ENCODE measurements around the gene NR2E1. TPM values are rescaled to one million over a fixed set of nuclear protein-coding genes. Genes with fewer than 3 reads are reported as not detected.

Gene NR2E1
- total RNA-seq, 8 experiments from 2014 or later, result 0.45 to 4.6 (median 0.87) TPM; not detected in 1

- no peak overlapping the region for H3K4me3 ChIP-seq
- 67 to 100% (median 94%) methylated on average over 1 to 4 of the region's 4 CpGs; no CpG with 5 or more reads in 4 of the 10 experiments for WGBS, 10 experiments
- H3K27ac ChIP-seq, result no peak overlapping the region
- H3K4me1 ChIP-seq (replicated peaks in 1 of 2), result peaks cover 0 to 4% of the 10 kb centered on the region in 2 donors
- ATAC-seq (replicated peaks in 6 of 8), result no peak
- in situ Hi-C loops (cut with MboI; ENCODE audit: low pct_unique_long_range_greater_than_20kb in 2 of 9, low sequenced_read_pairs in 9 of 9, unreplicated experiment in 9 of 9), result no loop called here
These were observed 41.2 kb downstream of the NR2E1 start for GRCh38 chr6:108207013-108207412.

GRCh38 chr6:108209738-108210137, 43.9 kb downstream of the NR2E1 start:
- in situ Hi-C loops (cut with MboI; ENCODE audit: low pct_unique_long_range_greater_than_20kb in 2 of 9, low sequenced_read_pairs in 9 of 9, unreplicated experiment in 9 of 9), result no loop called here
- 50 to 100% (median 98%) methylated on average over 1 to 5 of the region's 5 CpGs; no CpG with 5 or more reads in 1 of the 10 experiments for WGBS, 10 experiments
- H3K4me1 ChIP-seq (replicated peaks in 1 of 2), result no peaks in the 10 kb centered on the region
- no peak for ATAC-seq (replicated peaks in 6 of 8)
- no peak overlapping the region for H3K4me3 ChIP-seq
- H3K27ac ChIP-seq, result no peak overlapping the region

- no peaks in the 10 kb centered on the region for H3K4me1 ChIP-seq (replicated peaks in 1 of 2)
- no peak overlapping the region for H3K27ac ChIP-seq
- no peak overlapping the region for H3K4me3 ChIP-seq
- WGBS, 10 experiments, result 80 to 100% (median 90%) methylated on average over 1 to 2 of the region's 2 CpGs; no CpG with 5 or more reads in 3 of the 10 experiments
- ATAC-seq (replicated peaks in 6 of 8), result no peak
- in situ Hi-C loops (cut with MboI; ENCODE audit: low pct_unique_long_range_greater_than_20kb in 2 of 9, low sequenced_read_pairs in 9 of 9, unreplicated experiment in 9 of 9), result no loop called here
These were observed 44.7 kb downstream of the NR2E1 start for GRCh38 chr6:108210556-108210955.

GRCh38 chr6:108211671-108212070, 45.8 kb downstream of the NR2E1 start:
- ATAC-seq (replicated peaks in 6 of 8), result no peak

GRCh38 chr6:108222064-108222463, 56.2 kb downstream of the NR2E1 start:
- Histone ChIP-seq H3K4me1 (replicated peaks in 1 of 2) (no peaks in the 10 kb centered on the region), H3K27ac (no peak overlapping the region), H3K4me3 (no peak overlapping the region)
- in situ Hi-C loops (cut with MboI; ENCODE audit: low pct_unique_long_range_greater_than_20kb in 2 of 9, low sequenced_read_pairs in 9 of 9, unreplicated experiment in 9 of 9), result no loop called here
- 33 to 100% (median 100%) methylated on average over 1 to 2 of the region's 2 CpGs; no CpG with 5 or more reads in 4 of the 10 experiments for WGBS, 10 experiments
- no peak for ATAC-seq (replicated peaks in 6 of 8)

More at GRCh38 chr6:108211671-108212070, 45.8 kb downstream of the NR2E1 start:
- in situ Hi-C loops (cut with MboI; ENCODE audit: low pct_unique_long_range_greater_than_20kb in 2 of 9, low sequenced_read_pairs in 9 of 9, unreplicated experiment in 9 of 9), result no loop called here
- 90 to 100% (median 91%) methylated on average over 1 to 2 of the region's 2 CpGs; no CpG with 5 or more reads in 4 of the 10 experiments for WGBS, 10 experiments
- H3K4me1 ChIP-seq (replicated peaks in 1 of 2), result no peaks in the 10 kb centered on the region
- H3K27ac ChIP-seq, result no peak overlapping the region
- no peak overlapping the region for H3K4me3 ChIP-seq

GRCh38 chr6:108222504-108222903, 56.7 kb downstream of the NR2E1 start:
- no peak for ATAC-seq (replicated peaks in 6 of 8)
- in situ Hi-C loops (cut with MboI; ENCODE audit: low pct_unique_long_range_greater_than_20kb in 2 of 9, low sequenced_read_pairs in 9 of 9, unreplicated experiment in 9 of 9), result no loop called here
- Histone ChIP-seq H3K4me3 (no peak overlapping the region), H3K4me1 (replicated peaks in 1 of 2) (no peaks in the 10 kb centered on the region), H3K27ac (no peak overlapping the region)
- WGBS, 10 experiments, result 33 to 100% (median 80%) methylated on average over 1 of the region's 1 CpG; no CpG with 5 or more reads in 1 of the 10 experiments

- WGBS, 10 experiments, result 47 to 100% (median 89%) methylated on average over 1 to 3 of the region's 3 CpGs
- ATAC-seq (replicated peaks in 6 of 8), result no peak
- H3K4me3 ChIP-seq, result no peak overlapping the region
- in situ Hi-C loops (cut with MboI; ENCODE audit: low pct_unique_long_range_greater_than_20kb in 2 of 9, low sequenced_read_pairs in 9 of 9, unreplicated experiment in 9 of 9), result no loop called here
- no peak overlapping the region for H3K27ac ChIP-seq
- no peaks in the 10 kb centered on the region for H3K4me1 ChIP-seq (replicated peaks in 1 of 2)
These were observed 61.5 kb downstream of the NR2E1 start for GRCh38 chr6:108227290-108227689.

GRCh38 chr6:108228416-108228815, 62.6 kb downstream of the NR2E1 start:
- in situ Hi-C loops (cut with MboI; ENCODE audit: low pct_unique_long_range_greater_than_20kb in 2 of 9, low sequenced_read_pairs in 9 of 9, unreplicated experiment in 9 of 9), result no loop called here
- Histone ChIP-seq H3K4me3 (no peak overlapping the region), H3K4me1 (replicated peaks in 1 of 2) (no peaks in the 10 kb centered on the region), H3K27ac (no peak overlapping the region)
- no peak for ATAC-seq (replicated peaks in 6 of 8)
- 77 to 100% (median 98%) methylated on average over 1 to 5 of the region's 8 CpGs; no CpG with 5 or more reads in 2 of the 10 experiments for WGBS, 10 experiments

GRCh38 chr6:108235127-108235526, 69.3 kb downstream of the NR2E1 start:
- in situ Hi-C loops (cut with MboI; ENCODE audit: low pct_unique_long_range_greater_than_20kb in 2 of 9, low sequenced_read_pairs in 9 of 9, unreplicated experiment in 9 of 9), result no loop called here
- WGBS, 10 experiments, result 50 to 100% (median 89%) methylated on average over 1 to 4 of the region's 4 CpGs; no CpG with 5 or more reads in 1 of the 10 experiments
- no peak overlapping the region for H3K27ac ChIP-seq
- H3K4me3 ChIP-seq, result no peak overlapping the region
- H3K4me1 ChIP-seq (replicated peaks in 1 of 2), result no peaks in the 10 kb centered on the region
- no peak for ATAC-seq (replicated peaks in 6 of 8)

- Histone ChIP-seq H3K27ac (no peak overlapping the region), H3K4me1 (replicated peaks in 1 of 2) (no peaks in the 10 kb centered on the region), H3K4me3 (no peak overlapping the region)
- no peak for ATAC-seq (replicated peaks in 6 of 8)
- WGBS, 10 experiments, result 33 to 100% (median 50%) methylated on average over 1 to 2 of the region's 2 CpGs
- in situ Hi-C loops (cut with MboI; ENCODE audit: low pct_unique_long_range_greater_than_20kb in 2 of 9, low sequenced_read_pairs in 9 of 9, unreplicated experiment in 9 of 9), result no loop called here
These were observed 71.0 kb downstream of the NR2E1 start for GRCh38 chr6:108236791-108237190.

- Histone ChIP-seq H3K4me1 (replicated peaks in 1 of 2) (no peaks in the 10 kb centered on the region), H3K4me3 (no peak overlapping the region), H3K27ac (no peak overlapping the region)
- no peak for ATAC-seq (replicated peaks in 6 of 8)
- 80 to 100% (median 98%) methylated on average over 1 to 4 of the region's 4 CpGs; no CpG with 5 or more reads in 2 of the 10 experiments for WGBS, 10 experiments
- in situ Hi-C loops (cut with MboI; ENCODE audit: low pct_unique_long_range_greater_than_20kb in 2 of 9, low sequenced_read_pairs in 9 of 9, unreplicated experiment in 9 of 9), result no loop called here
These were observed 72.5 kb downstream of the NR2E1 start for GRCh38 chr6:108238322-108238721.

Other genes starting within 250 kb of the NR2E1 start
- 100 to 1,000 TPM in 1 of 8 experiments, 10 to 100 TPM in 7; 24.3 to 113 (median 37.4) TPM for gene SEC63, start 207.8 kb upstream of the NR2E1 start, total RNA-seq
- gene OSTM1, start 91.3 kb upstream of the NR2E1 start, total RNA-seq, result 100 to 1,000 TPM in 1 of 8 experiments, 10 to 100 TPM in 7; 13.7 to 189 (median 27.2) TPM
- 100 to 1,000 TPM in 4 of 8 experiments, 10 to 100 TPM in 4; 51.3 to 227 (median 103) TPM for gene SNX3, start 95.0 kb downstream of the NR2E1 start, total RNA-seq
- 10 to 100 TPM in 3 of 8 experiments, 1 to 10 TPM in 5; 4.3 to 17.4 (median 7.2) TPM for gene AFG1L, start 129.0 kb downstream of the NR2E1 start, total RNA-seq